ENCODE data around the gene KPNA4.
"Not testable (repeated sequence)": the region's sequence is repeated elsewhere in the genome, so short reads cannot be mapped to it uniquely, and the experiment has no call there.

The KPNA4 gene

DNA sequence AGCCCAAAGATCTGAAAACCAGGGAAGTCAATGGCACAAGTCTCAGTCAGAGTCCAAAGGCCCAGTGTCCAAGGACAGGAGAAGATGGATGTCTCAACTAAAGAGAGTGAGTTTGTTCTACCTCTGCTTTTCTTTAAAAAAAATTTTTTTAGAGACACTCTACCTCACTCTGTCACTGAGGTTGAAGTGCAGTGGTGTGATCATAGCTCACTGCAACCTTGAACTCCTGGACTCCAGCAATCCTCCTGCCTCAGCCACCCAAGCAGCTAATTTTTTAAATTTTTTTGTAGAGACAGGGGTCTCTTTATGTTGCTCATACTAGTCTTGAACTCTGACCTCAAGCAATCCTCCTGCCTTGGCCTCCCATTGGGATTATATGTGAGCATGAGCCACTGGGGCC is 39.9 kb upstream of the KPNA4 start:
- in situ Hi-C loops (cut with MboI; ENCODE audit: low sequenced_read_pairs, unreplicated experiment), result no loop called here
- DNase-seq (ENCODE audit: low spot score), result no peak
- TF ChIP-seq, protein P1, sequence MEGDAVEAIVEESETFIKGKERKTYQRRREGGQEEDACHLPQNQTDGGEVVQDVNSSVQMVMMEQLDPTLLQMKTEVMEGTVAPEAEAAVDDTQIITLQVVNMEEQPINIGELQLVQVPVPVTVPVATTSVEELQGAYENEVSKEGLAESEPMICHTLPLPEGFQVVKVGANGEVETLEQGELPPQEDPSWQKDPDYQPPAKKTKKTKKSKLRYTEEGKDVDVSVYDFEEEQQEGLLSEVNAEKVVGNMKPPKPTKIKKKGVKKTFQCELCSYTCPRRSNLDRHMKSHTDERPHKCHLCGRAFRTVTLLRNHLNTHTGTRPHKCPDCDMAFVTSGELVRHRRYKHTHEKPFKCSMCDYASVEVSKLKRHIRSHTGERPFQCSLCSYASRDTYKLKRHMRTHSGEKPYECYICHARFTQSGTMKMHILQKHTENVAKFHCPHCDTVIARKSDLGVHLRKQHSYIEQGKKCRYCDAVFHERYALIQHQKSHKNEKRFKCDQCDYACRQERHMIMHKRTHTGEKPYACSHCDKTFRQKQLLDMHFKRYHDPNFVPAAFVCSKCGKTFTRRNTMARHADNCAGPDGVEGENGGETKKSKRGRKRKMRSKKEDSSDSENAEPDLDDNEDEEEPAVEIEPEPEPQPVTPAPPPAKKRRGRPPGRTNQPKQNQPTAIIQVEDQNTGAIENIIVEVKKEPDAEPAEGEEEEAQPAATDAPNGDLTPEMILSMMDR (IDR thresholded peaks at IDR 0.05; ENCODE audit: borderline replicate concordance, control extremely low read depth, extremely low read depth, insufficient read depth, missing control alignments), result no peak

DNA sequence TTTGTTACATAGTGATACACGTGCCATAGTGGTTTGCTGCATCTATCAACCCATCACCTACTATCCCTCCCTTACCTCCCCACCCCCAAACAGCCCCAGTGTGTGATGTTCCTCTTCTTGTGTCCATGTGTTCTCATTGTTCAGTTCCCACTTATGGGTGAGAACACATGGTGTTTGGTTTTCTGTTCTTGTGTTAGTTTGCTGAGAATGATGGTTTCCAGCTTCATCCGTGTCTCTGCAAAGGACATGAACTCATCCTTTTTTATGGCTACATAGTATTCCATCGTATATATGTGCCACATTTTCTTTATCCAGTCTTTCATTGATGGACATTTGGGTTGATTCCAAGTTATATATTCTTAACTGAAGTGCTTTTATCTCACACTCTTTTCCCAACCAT is 38.5 kb upstream of the KPNA4 start:
- in situ Hi-C loops (cut with MboI; ENCODE audit: low sequenced_read_pairs, unreplicated experiment); DNase-seq (ENCODE audit: low spot score): not testable (repeated sequence)

DNA sequence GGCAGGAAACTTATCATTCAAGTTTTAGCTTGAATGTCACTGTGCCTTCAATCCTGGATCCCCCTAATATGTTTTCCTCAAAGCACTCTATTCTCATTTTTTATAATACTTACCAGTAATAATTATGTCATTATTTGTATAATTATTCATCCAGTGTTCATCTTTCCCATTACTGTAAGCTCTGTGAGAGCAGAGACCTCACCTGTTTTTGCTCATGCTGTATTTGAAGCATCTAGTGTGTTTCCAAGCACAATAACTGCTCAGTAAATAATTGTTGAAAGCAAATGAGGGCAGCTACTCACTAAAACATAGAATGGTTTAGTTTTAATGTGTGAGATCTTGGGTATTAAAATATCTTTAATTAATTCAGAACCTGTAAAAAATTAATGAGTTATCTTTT is 36.9 kb upstream of the KPNA4 start:
- DNase-seq (ENCODE audit: low spot score), result no peak
- in situ Hi-C loops (cut with MboI; ENCODE audit: low sequenced_read_pairs, unreplicated experiment), result no loop called here
- TF ChIP-seq, protein P1 (IDR thresholded peaks at IDR 0.05; ENCODE audit: borderline replicate concordance, control extremely low read depth, extremely low read depth, insufficient read depth, missing control alignments), result no peak

DNA sequence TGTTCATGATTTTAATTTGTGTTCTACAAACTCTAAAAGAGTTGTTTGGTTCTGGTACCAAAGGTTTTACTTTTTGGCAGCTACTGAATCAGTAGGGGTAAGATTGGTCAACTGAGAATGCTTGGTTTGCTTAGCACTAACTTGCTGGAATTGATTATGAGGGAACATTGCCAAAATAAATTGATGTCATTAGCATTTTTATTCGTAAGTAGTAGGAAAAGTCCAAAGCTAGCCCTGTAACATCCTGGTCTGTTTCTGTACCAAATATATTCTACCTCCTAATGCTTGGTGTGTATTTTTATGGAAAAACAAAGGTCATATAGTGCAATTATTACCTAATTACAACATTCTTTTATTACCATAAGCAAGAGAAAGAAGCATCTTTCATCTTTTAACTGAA is 35.9 kb upstream of the KPNA4 start:
- TF ChIP-seq, protein P1 (IDR thresholded peaks at IDR 0.05; ENCODE audit: borderline replicate concordance, control extremely low read depth, extremely low read depth, insufficient read depth, missing control alignments), result no peak
- in situ Hi-C loops (cut with MboI; ENCODE audit: low sequenced_read_pairs, unreplicated experiment), result no loop called here

GRCh38 chr3:160598865-160599264 is 33.5 kb upstream of the KPNA4 start:
- in situ Hi-C loops (cut with MboI; ENCODE audit: low sequenced_read_pairs, unreplicated experiment), result no loop called here
- TF ChIP-seq, protein P1 (IDR thresholded peaks at IDR 0.05; ENCODE audit: borderline replicate concordance, control extremely low read depth, extremely low read depth, insufficient read depth, missing control alignments), result no peak

More for the DNA sequence above, 35.9 kb upstream of the KPNA4 start:
- no peak for DNase-seq (ENCODE audit: low spot score)

GRCh38 chr3:160588023-160588422 is 22.7 kb upstream of the KPNA4 start:
- TF ChIP-seq, protein P1 (IDR thresholded peaks at IDR 0.05; ENCODE audit: borderline replicate concordance, control extremely low read depth, extremely low read depth, insufficient read depth, missing control alignments), result no peak
- in situ Hi-C loops (cut with MboI; ENCODE audit: low sequenced_read_pairs, unreplicated experiment), result no loop called here
- DNase-seq (ENCODE audit: low spot score), result no peak

More at GRCh38 chr3:160598865-160599264, 33.5 kb upstream of the KPNA4 start:
- no peak for DNase-seq (ENCODE audit: low spot score)

- no peak for DNase-seq (ENCODE audit: low spot score)
Measured at GRCh38 chr3:160587105-160587504, 21.7 kb upstream of the KPNA4 start.

More at GRCh38 chr3:160587105-160587504, 21.7 kb upstream of the KPNA4 start:
- in situ Hi-C loops (cut with MboI; ENCODE audit: low sequenced_read_pairs, unreplicated experiment), result no loop called here
- TF ChIP-seq, protein P1 (IDR thresholded peaks at IDR 0.05; ENCODE audit: borderline replicate concordance, control extremely low read depth, extremely low read depth, insufficient read depth, missing control alignments), result no peak

Data from GM13976 (cell line).